PC-3 (cell line): ENCODE results near the gene ALKBH8.

ENCODE experiments used
- CTCF ChIP-seq: fragments of 300-600 bp; sonication (generic); conservative IDR thresholded peaks from 2 replicates; pipeline ENCODE4 v1.5.1; 2017; ENCODE audit warnings: antibody characterized with exemption, low read depth, mild to moderate bottlenecking, low read length
- EZH2 ChIP-seq: fragments of 300-600 bp; sonication (generic); IDR thresholded peaks from one replicate; pipeline ENCODE4 v1.6.1; 2017; ENCODE audit warnings: antibody characterized with exemption, mild to moderate bottlenecking, low read length; ENCODE audit not compliant: unreplicated experiment
- EZH2phosphoT487 ChIP-seq: fragments of 300-600 bp; sonication (generic); IDR thresholded peaks from 2 replicates; pipeline ENCODE4 v1.6.1; 2018; ENCODE audit warnings: mild to moderate bottlenecking, antibody characterized with exemption, low read length, borderline replicate concordance

- TF ChIP-seq CTCF (no peak), EZH2 (no peak), EZH2phosphoT487 (no peak)
Observed at GRCh38 chr11:107473792-107474191, 91.7 kb downstream of the ALKBH8 start.
